Measurements from ENCODE around the gene PHF13.

GRCh38 chr1:6585081-6585722 is 28.3 kb upstream of the PHF13 start:
- no peak for TF ChIP-seq CTCF (IDR thresholded peaks at IDR 0.05; ENCODE audit: low read length)
- no peak for TF ChIP-seq EZH2 (IDR thresholded peaks at IDR 0.05; ENCODE audit: borderline replicate concordance, low read length)

Data from OCI-LY1 (cell line).